KOPT-K1 (cell line): Measurements from ENCODE around the gene RPL36.
"Not testable (repeated sequence)": the region's sequence is repeated elsewhere in the genome, so short reads cannot be mapped to it uniquely, and the experiment has no call there.

ENCODE experiments used
- H3K27ac ChIP-seq: fragments of 200-600 bp; sonication (generic); 2 replicates; pipeline ENCODE4 v1.5.1; 2016; ENCODE audit warnings: antibody characterized with exemption, mild to moderate bottlenecking, low read depth, low read length; ENCODE audit not compliant: poor library complexity, severe bottlenecking
- H3K36me3 ChIP-seq: fragments of 200-600 bp; sonication (generic); 2 replicates; pipeline ENCODE4 v1.5.1; 2017; ENCODE audit warnings: antibody characterized with exemption, mild to moderate bottlenecking, low read length, moderate library complexity; ENCODE audit not compliant: insufficient read depth
- H3K9me3 ChIP-seq: fragments of 200-600 bp; sonication (generic); 2 replicates; pipeline ENCODE4 v1.5.1; 2017; ENCODE audit warnings: antibody characterized with exemption, low read length, mild to moderate bottlenecking; ENCODE audit not compliant: insufficient read depth, poor library complexity, severe bottlenecking

The RPL36 gene

DNA sequence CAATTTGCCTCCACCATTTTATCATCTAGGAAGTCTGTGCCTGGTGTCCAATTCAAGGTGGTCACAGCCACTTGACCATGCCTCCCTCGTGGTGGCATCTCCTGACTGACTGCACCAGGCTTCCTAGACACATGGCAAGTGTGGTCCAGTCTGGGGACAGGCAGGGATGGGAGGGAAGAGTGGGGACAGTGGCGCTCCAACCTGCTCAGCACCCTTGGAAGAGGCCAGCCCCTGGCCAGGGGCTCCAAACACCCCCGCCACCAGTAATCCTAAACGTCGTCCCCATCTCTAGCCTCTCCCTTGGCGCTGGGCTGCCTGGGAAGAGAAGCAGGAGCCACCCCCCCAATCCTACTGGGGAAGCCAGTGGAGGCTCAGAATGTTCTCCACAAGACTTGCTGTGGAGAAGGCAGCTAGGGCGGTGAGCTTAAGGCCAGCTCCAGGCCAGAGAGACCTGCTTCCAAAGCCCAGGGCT is 2.7 kb downstream of the RPL36 start:
- H3K9me3 ChIP-seq: no peaks in the 10 kb centered on the region
- no peak overlapping the region for H3K27ac ChIP-seq
- H3K36me3 ChIP-seq: peaks cover 70% of the 10 kb centered on the region

DNA sequence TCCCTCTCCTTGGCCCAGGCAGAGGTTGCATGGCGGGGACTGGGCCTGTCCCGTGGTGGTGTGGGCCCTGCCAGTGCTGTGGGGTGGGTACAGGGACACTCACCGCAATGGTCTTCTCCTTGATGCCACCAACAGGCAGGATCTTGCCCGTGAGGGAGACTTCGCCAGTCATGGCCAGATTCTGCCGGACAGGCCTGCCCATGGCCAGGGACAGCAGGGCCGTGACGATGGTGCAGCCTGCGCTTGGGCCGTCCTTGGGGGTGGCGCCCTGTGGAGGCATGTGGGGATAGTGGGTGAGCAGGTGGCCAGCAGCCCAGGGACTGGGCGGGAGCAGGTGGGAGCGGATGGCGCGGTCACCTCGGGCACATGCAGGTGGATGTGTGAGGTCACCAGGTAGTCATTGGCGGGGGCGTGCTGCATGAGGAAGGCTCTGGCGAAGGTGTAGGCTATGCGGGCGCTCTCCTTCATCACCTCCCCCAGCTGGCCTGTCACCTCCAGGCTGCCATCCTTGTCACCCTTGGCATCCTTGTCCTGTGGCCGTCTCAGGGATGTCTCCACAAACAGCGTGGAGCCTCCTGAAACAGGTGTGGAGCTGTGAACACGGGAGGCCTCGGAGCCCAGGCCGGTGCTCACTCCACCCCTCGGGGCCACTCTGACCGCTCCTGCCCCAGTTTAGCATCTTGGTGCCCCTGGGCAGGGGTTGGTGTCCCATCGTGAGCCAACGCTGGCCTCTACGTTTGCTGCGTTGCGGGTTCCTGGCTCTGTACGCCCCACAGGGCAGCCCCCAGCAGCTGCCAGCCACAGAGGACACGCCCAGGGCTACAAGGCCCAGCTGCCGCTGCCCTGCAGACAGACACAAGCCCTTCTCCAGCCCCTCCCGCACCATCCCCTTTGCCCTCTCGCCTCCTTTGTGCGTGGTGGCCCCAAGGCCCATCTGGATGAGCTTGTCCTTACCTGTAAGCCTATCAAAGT is 3.4 kb downstream of the RPL36 start:
- Histone ChIP-seq H3K27ac (no peak overlapping the region), H3K9me3 (no peaks in the 10 kb centered on the region), H3K36me3 (peaks cover 78% of the 10 kb centered on the region)

DNA sequence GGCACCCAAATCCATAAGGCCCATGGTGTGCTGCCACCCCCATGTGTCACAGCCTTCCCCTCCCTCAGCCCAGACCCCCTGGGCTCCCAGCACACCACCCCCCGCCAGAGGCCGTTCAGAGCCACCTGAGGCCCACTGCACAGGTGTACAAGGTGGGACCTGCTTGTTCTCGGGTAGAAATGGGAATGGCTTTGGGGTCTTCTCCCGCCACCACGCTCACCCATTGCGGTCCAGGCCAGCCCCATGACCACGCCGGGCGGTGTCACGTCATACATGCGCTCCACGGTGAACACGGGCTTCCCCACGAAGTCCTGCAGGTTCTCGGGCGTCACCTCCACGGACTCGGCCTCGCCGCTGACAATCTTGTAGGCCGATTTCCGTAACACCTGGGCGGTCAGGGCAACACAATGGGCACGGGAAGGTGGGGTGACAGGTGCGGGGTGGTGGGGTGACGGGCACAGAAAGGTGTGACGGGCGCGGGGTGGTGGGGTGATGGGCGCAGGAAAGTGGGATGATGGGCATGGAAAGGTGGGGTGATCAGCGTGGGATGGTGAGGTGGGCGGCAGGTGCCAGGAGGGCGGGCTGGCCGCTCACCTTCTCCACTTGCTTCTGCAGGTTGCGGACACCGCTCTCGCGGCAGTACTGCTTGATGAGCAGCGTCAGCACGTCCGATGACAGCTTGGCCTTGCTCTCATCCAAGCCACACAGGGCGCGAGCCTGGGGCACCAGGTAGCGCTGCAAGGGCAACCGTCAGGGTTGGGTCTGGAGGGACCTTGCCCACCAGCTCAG is 4.3 kb downstream of the RPL36 start:
- Histone ChIP-seq H3K9me3 (no peaks in the 10 kb centered on the region), H3K36me3 (peaks cover 86% of the 10 kb centered on the region), H3K27ac (no peak overlapping the region)

- H3K36me3 ChIP-seq: peaks cover 92% of the 10 kb centered on the region
Measured at GRCh38 chr19:5694956-5695648, 5.0 kb downstream of the RPL36 start.

DNA sequence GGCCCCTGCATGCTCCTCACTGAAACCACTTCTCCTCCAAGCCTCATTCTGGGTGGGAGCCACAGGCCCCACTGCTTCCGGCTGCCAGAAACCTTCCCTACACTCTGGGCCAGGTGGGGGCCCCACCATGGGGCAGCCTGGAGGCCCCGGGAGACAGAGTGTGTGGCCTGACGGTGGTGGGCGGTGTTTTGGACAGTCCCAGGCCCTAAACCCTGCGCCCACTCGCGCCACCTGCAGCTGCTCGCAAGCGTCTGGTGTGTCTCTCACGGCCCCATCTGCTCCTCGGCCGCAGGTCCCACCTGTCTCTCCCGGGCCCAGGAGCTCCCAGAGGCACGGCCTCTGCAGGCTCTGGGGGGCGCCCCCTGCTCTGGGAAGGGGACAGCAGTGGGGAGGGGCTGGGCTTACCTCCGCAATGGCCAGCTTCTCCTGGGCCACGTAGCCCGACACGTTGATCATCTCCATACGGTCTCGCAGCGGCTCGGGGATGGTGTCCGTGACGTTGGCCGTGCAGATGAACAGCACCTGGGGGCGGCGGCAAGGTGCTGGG is 5.6 kb downstream of the RPL36 start:
- peaks cover 99% of the 10 kb centered on the region for H3K36me3 ChIP-seq
- no peak overlapping the region for H3K27ac ChIP-seq
- no peaks in the 10 kb centered on the region for H3K9me3 ChIP-seq

More at GRCh38 chr19:5694956-5695648, 5.0 kb downstream of the RPL36 start:
- Histone ChIP-seq H3K27ac (no peak overlapping the region), H3K9me3 (no peaks in the 10 kb centered on the region)

- Histone ChIP-seq H3K9me3 (no peaks in the 10 kb centered on the region), H3K27ac (no peak overlapping the region), H3K36me3 (peaks cover 99% of the 10 kb centered on the region)
Measured at GRCh38 chr19:5696196-5697021, 6.3 kb downstream of the RPL36 start.

DNA sequence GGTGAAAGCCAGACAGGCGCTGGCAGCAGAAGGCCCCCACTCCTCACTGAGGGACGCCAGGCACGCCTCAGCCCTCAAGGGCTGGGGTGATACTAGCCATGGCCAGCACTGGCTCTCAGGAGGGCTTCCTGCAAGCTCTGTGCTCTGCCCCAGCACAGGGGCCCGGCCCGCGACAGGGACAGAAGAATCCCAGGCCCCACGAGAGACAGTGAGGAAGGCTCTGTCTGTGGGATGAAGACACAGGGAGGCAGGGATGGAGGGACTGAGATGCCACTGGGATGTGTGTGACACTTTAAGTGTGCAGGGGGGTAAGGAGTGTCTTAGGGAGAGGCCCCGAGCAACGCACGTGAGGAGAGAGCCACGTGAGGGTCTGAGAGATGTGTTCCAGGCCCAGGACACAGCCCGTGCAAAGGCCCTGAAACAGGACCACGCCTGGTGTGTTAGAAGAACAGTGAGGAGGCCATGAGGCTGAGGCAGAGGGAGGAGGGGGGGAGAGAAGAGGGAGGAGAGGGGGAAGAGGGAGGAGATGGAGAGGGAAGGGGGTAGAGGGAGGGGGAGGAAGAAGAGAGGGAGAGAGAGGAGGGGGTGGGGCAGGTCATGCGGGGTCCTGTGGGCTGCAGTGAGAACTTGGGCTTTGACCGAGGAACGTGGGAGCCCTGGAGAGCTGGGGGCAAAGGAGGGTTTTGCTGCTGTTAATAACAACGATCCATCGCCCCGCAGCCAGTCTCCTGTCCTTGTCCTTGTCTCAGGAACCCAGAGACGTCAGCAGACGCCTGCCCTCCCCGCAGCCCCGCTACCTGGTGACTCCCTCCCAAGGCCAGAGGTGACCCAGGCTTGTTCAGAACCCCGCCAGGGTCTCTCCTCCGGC is 7.2 kb downstream of the RPL36 start:
- Histone ChIP-seq H3K27ac (no peak overlapping the region), H3K9me3 (no peaks in the 10 kb centered on the region), H3K36me3 (peaks cover 90% of the 10 kb centered on the region)

DNA sequence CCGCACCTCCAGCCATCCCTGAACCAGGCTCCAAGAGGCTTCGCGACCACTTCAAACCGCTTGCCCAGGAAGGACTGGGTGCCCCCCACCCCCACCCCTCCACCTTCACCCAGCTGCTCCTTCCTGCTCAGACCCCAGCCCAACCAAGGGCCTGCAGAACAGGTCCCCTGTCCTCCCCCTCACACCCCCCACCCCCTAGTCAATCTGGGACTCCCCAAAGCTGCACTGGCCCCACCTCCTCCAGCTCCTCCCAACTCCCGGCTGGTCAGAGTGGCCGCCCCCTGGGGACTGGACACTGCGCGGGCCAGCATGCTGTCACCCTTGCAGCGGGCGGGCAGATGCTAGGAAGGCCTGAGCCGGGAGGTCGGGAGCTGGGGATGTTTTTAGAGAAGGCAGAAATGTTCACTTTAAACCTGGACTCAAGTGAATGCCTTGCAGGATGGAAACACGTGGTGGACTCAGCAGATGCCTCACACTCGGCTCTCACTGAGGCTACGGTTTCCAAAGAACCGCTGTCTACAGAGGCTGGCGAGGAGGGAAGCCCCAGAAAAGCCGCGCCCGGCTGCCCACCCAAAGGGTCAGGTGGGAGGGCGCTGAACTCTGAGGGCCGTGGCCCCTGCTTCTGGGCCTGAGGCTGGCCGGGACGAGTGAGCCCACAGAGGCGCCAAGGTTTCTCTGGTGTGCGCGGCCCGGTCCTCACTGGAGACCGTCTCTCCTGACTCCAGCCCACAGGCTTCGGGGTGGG is 8.0 kb downstream of the RPL36 start:
- Histone ChIP-seq H3K36me3 (peaks cover 85% of the 10 kb centered on the region), H3K27ac (no peak overlapping the region), H3K9me3 (no peaks in the 10 kb centered on the region)

DNA sequence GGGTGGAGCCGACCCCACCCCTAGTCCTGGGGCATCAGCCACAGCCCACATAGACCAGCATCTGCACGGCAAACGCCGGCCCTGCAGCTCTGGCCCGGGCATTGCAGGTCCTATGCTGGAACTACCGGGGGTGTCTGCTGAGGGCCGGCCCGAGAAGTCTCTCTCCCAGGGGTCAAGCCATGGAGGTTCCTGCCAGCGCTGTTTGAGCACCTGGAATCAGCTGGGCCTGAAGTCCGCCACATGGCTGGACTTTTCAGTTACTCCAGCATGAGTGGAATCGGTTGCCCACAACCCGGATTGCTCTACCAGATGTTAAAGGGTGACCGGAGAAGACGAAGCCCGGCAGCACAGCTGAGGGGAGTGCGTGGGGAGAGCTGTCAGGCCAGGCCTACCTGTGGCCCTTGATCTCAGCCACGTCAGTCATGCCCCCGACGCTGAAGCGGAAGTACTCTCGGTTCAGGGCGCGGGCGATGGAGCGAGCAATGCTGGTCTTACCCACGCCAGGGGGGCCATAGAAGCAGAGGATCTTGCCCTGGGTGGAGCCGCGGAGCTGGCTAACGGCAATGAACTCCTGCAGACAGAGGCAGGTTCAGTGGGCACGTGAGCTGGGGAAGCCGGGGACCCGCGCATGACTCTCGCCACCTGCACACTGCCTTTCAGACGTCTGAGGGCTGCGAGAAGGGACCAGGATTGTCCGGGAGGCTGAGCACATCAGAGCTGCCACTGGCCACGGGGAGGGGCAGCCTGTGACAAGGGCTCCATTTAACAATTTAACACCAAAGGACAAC is 8.7 kb downstream of the RPL36 start:
- H3K9me3 ChIP-seq: no peaks in the 10 kb centered on the region
- H3K27ac ChIP-seq: no peak overlapping the region
- peaks cover 85% of the 10 kb centered on the region for H3K36me3 ChIP-seq

GRCh38 chr19:5700455-5701092 is 10.5 kb downstream of the RPL36 start:
- Histone ChIP-seq H3K27ac (no peak overlapping the region), H3K36me3 (peaks cover 85% of the 10 kb centered on the region), H3K9me3 (no peaks in the 10 kb centered on the region)

- H3K27ac ChIP-seq, H3K9me3 ChIP-seq: not testable (repeated sequence)
- H3K36me3 ChIP-seq: peaks cover 85% of the 10 kb centered on the region
Measured at GRCh38 chr19:5702053-5702410, 11.9 kb downstream of the RPL36 start.
